ENCODE results near the gene TFF1.

DNA sequence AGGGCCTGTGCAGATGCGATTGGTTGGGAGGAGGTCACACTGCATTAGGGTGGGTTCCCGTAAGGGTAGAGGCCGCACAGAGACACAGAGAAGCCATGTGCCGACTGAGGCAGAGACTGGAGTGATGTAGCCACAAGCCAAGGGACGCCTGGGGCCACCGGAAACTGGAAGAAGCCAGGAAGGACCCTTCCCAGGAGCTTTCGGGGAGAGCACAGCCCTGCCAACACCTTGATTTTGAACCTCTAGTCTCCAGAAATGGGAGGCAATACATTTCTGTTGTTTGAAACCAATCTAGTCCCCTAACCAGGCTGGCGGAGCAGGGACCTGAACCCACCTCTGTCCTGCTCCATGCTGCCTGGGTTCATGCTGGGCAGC is 48.2 kb upstream of the TFF1 start:
- TF ChIP-seq POLR2AphosphoS5 (IDR thresholded peaks at IDR 0.05; ENCODE audit: low read depth, low read length): no peak
- TF ChIP-seq TAF1 (IDR thresholded peaks at IDR 0.05; ENCODE audit: borderline replicate concordance, insufficient read depth, low read length): no peak
- TF ChIP-seq SIN3A (IDR thresholded peaks at IDR 0.05; ENCODE audit: borderline replicate concordance, insufficient read depth, low read length): no peak
- no peak for TF ChIP-seq FOXP2 (optimal IDR thresholded peaks at IDR 0.05; ENCODE audit: borderline replicate concordance, extremely low read depth, extremely low read length, insufficient read depth)
- TF ChIP-seq REST (IDR thresholded peaks at IDR 0.05; ENCODE audit: insufficient read depth in 1 of 2, low read depth in 2 of 2, low read length in 2 of 2): no peak
